Measurements from ENCODE around the gene ZNF236.

The ZNF236 gene

DNA sequence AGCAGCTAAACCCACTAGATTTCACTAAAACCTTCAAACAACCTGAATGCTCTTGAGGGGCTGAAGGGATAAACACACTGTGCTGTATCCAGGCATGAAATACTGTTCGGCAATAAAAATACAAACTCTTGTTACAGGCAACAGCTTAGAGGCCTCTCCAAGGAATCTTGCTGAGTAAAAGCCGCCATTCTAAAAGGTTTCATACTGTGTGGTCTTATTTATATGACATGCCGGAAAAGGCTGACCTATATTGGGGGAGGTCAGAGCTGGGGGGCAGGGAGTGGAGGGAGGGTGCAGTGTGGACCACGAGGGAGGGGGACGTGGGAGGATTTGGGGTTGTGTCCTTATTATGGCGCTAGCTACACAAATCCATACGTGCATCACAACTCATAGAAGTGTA is 174.1 kb downstream of the ZNF236 start:
- Mint-ChIP-seq H3K4me1 (peaks cover 16% of the 10 kb centered on the region), H3K9me3 (no peaks in the 10 kb centered on the region), H3K27me3 (peaks cover 30% of the 10 kb centered on the region), H3K36me3 (no peaks in the 10 kb centered on the region), H3K4me3 (no peak overlapping the region), H3K27ac (no peak overlapping the region)
- CTCF ChIA-PET = interaction anchor here (0.7 to 6.9 kb wide), 5 partner anchors 13 to 333 kb away, joined by 3 to 28 read pairs (median 3); no protein-coding TSS in a partner anchor
- no peak for DNase-seq

DNA sequence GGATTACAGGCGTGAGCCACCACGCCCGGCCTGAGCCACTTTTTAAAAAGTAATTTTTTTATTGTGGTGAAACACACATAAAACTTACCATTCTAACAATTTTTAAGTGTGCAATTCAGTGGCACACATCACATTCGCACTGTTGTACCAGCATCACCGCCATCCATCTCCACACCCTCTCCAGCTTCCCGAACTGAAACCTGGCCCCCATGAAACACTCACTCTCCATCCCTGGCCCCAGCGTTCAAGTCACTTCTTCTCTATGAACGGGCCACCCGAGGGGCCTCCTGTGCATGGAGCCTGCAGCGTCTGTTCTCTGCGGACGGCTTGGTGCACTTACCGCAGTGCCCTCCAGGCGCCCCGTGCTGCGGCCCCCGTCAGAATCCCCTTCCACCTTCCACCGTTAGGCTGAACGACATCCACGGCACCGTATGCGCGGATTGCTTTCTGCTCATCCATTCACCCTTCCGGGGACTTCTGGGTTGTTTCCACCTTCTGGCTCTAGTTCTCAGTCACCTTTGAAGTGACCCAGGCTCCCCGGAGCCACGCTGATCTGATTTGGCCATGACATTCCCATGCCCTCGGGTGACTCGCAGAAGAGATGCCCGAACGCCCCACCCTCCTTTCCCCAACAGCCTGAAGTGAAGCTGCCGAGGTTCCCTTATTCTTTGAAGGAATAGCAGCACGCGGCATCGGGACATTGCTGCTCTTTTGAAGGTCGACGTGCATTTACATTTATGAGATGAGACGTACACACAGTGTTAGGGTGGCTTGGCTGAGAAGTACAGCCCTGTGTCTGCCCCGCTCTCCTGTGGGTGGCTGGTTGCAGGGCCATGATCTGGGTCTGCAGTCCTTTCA is 175.8 kb downstream of the ZNF236 start:
- no peak for DNase-seq
- no peak overlapping the region for H3K27ac Mint-ChIP-seq
- peaks cover 30% of the 10 kb centered on the region for H3K27me3 Mint-ChIP-seq
- CTCF ChIA-PET = interaction anchor here (1.5 to 6.9 kb wide), 6 partner anchors 15 to 220 kb away, joined by 5 to 48 read pairs (median 25); no protein-coding TSS in a partner anchor
- H3K36me3 Mint-ChIP-seq = no peaks in the 10 kb centered on the region
- peaks cover 20% of the 10 kb centered on the region for H3K4me1 Mint-ChIP-seq
- no peak overlapping the region for H3K4me3 Mint-ChIP-seq
- no peaks in the 10 kb centered on the region for H3K9me3 Mint-ChIP-seq

DNA sequence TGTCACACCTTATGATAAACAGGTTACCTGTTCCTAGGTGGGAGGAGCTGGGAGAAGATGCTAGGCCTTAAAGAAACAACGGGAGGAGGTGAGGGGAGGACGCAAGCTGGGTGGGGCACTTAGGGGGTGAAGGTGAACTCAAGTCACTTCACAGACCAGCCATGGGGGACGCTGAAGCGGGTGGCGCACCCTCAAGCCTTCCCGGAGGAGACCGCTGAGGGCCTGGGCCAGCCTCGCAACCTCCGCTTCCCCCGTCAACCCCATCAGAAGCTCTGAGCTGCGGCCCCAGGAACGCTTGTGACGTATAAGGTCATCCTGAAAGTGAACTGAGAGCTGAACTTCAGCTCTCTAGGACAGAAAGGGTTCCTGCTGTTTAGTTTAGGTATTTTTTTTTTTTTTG is 176.7 kb downstream of the ZNF236 start:
- Mint-ChIP-seq H3K27me3 (peaks cover 25% of the 10 kb centered on the region), H3K4me1 (peaks cover 29% of the 10 kb centered on the region), H3K4me3 (no peak overlapping the region), H3K27ac (no peak overlapping the region), H3K9me3 (no peaks in the 10 kb centered on the region), H3K36me3 (no peaks in the 10 kb centered on the region)
- DNase-seq = peak; percentile 14
- CTCF ChIA-PET = interaction anchor here (1.2 to 4.4 kb wide), 8 partner anchors 13 to 219 kb away, joined by 3 to 48 read pairs (median 17); no protein-coding TSS in a partner anchor

DNA sequence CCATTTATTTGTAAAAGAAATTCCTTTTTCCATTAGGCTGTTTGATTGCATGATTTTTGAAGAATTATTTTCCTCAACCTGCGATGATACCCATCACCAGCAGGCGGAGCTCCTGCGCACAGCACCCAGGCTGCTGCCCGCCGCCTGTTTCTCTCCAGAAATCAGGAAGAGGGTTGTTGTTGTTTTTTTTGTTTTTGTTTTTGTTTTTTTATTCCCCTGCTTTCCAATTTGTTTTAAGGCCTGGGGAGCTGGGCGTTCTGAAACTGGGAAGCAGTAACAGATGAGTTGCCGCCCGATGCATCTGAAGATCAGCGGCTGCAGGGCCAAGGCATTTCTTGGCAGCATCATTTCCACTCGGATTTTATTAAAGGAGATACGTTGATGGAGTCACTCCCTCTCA is 178.2 kb downstream of the ZNF236 start:
- Mint-ChIP-seq H3K36me3 (peaks cover 7% of the 10 kb centered on the region), H3K9me3 (no peaks in the 10 kb centered on the region), H3K27ac (no peak overlapping the region), H3K4me3 (no peak overlapping the region), H3K27me3 (peaks cover 19% of the 10 kb centered on the region), H3K4me1 (peaks cover 42% of the 10 kb centered on the region)
- peak; percentile 66 for DNase-seq
- CTCF ChIA-PET = interaction anchor here (0.7 to 4.4 kb wide), 28 partner anchors 8 to 409 kb away, joined by 3 to 48 read pairs (median 4); partner anchors contain the start of gene MBP

- CTCF ChIA-PET = interaction anchor here (0.7 to 4.4 kb wide), 23 partner anchors 9 to 408 kb away, joined by 3 to 48 read pairs (median 4); partner anchors contain the start of gene MBP
- Mint-ChIP-seq H3K27me3 (peaks cover 15% of the 10 kb centered on the region), H3K9me3 (no peaks in the 10 kb centered on the region), H3K4me3 (no peak overlapping the region), H3K27ac (no peak overlapping the region), H3K36me3 (peaks cover 12% of the 10 kb centered on the region), H3K4me1 (peaks cover 44% of the 10 kb centered on the region)
- DNase-seq = no peak
Observed at GRCh38 chr18:77001041-77001440, 178.7 kb downstream of the ZNF236 start.

DNA sequence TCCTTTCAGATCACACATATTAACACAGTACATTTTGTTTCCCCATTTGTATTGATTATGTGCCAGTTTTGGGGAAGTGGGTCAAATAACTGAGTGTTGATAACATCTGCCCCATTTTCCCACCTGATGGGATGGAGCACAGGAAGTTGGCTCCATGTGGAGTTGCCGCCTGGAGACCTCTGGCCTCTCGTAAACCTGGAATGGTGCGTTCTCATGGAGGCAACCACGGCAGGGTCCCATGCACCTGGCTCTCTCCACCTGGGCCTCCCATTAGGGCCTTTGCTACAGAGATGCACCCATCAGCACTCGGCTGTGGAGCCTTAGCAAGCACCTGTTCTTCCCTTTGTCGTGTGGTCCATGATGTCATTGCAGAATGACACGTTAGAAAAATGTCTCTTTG is 179.6 kb downstream of the ZNF236 start:
- H3K4me1 Mint-ChIP-seq = peaks cover 48% of the 10 kb centered on the region
- CTCF ChIA-PET = interaction anchor here (1.4 to 4.4 kb wide), 4 partner anchors 17 to 209 kb away, joined by 3 to 48 read pairs (median 16); no protein-coding TSS in a partner anchor
- no peak overlapping the region for H3K4me3 Mint-ChIP-seq
- H3K27me3 Mint-ChIP-seq = peaks cover 11% of the 10 kb centered on the region
- DNase-seq = no peak
- no peaks in the 10 kb centered on the region for H3K9me3 Mint-ChIP-seq
- H3K36me3 Mint-ChIP-seq = peaks cover 15% of the 10 kb centered on the region
- H3K27ac Mint-ChIP-seq = no peak overlapping the region

- peaks cover 6% of the 10 kb centered on the region for H3K27me3 Mint-ChIP-seq
- no peak overlapping the region for H3K4me3 Mint-ChIP-seq
- DNase-seq = no peak
- CTCF ChIA-PET = interaction anchor here (1.3 to 1.8 kb wide), 3 partner anchors 17 to 209 kb away, joined by 3 to 11 read pairs (median 5); no protein-coding TSS in a partner anchor
- H3K36me3 Mint-ChIP-seq = peaks cover 20% of the 10 kb centered on the region
- H3K9me3 Mint-ChIP-seq = no peaks in the 10 kb centered on the region
- peaks cover 48% of the 10 kb centered on the region for H3K4me1 Mint-ChIP-seq
- H3K27ac Mint-ChIP-seq = no peak overlapping the region
Observed at GRCh38 chr18:77002496-77002895, 180.1 kb downstream of the ZNF236 start.

DNA sequence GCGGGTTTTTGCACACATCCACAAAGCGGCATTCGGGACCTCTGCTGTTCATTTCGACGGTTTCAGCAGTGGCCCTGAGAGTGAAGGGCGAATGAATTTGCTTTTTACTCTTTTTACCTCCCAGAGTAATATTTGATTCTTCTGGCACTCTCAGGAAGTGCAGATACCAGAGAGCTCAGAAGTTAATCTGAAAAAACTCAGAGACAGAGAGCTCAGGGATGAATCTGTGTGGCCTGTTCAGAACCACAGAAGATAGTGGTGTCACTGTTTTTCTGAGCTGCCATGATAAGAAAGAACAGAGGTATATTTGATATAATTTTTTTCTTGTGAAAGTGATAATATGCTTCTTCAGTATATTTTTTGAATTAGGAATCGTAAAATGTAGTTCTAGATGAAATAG is 181.0 kb downstream of the ZNF236 start:
- H3K4me3 Mint-ChIP-seq = no peak overlapping the region
- H3K27ac Mint-ChIP-seq = no peak overlapping the region
- no peaks in the 10 kb centered on the region for H3K27me3 Mint-ChIP-seq
- H3K9me3 Mint-ChIP-seq = no peaks in the 10 kb centered on the region
- H3K36me3 Mint-ChIP-seq = peaks cover 20% of the 10 kb centered on the region
- CTCF ChIA-PET = interaction anchor here (1.3 to 2.6 kb wide), 4 partner anchors 18 to 208 kb away, joined by 3 to 11 read pairs (median 8); no protein-coding TSS in a partner anchor
- no peak for DNase-seq
- H3K4me1 Mint-ChIP-seq = peaks cover 48% of the 10 kb centered on the region

GRCh38 chr18:77004555-77005380 is 182.4 kb downstream of the ZNF236 start:
- peak; percentile 46 for DNase-seq
- CTCF ChIA-PET = interaction anchor here (0.7 to 2.6 kb wide), 8 partner anchors 22 to 237 kb away, joined by 3 to 10 read pairs (median 3); no protein-coding TSS in a partner anchor
- H3K9me3 Mint-ChIP-seq = no peaks in the 10 kb centered on the region
- peaks cover 48% of the 10 kb centered on the region for H3K4me1 Mint-ChIP-seq
- H3K36me3 Mint-ChIP-seq = peaks cover 21% of the 10 kb centered on the region
- H3K4me3 Mint-ChIP-seq = peak overlapping the region; percentile 58
- no peaks in the 10 kb centered on the region for H3K27me3 Mint-ChIP-seq
- peak overlapping the region; percentile 73 for H3K27ac Mint-ChIP-seq

DNA sequence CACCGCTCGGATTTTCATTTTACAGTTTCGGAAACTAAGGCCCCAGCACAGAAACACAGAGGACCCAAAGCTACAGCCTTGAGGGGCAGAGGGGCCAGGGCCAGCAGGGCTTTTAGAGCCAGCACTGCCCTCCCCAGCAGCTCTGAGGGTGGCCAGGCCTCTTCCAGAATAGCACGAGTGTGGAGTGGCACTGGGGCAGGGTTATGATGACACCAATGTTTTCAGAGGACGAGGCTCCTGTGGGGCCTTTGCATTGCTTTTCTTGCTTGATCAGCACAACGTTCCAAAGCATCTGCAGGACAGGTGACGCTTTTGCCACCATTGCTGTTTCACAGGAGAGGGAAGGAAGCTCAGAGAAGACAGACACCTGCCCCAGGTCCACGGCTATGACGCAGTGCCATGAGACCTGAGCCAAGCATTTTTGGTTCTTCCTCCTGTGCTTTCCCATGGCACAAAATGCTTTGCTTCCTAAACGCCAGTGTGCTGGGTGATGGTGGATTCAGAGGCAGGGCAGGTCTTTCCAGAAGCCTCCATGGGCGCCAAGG is 183.4 kb downstream of the ZNF236 start:
- H3K9me3 Mint-ChIP-seq = no peaks in the 10 kb centered on the region
- H3K4me3 Mint-ChIP-seq = no peak overlapping the region
- peaks cover 31% of the 10 kb centered on the region for H3K36me3 Mint-ChIP-seq
- H3K27me3 Mint-ChIP-seq = no peaks in the 10 kb centered on the region
- CTCF ChIA-PET = interaction anchor here (0.7 to 2.6 kb wide), 9 partner anchors 21 to 236 kb away, joined by 3 to 10 read pairs (median 3); no protein-coding TSS in a partner anchor
- H3K4me1 Mint-ChIP-seq = peaks cover 41% of the 10 kb centered on the region
- no peak for DNase-seq
- H3K27ac Mint-ChIP-seq = no peak overlapping the region

DNA sequence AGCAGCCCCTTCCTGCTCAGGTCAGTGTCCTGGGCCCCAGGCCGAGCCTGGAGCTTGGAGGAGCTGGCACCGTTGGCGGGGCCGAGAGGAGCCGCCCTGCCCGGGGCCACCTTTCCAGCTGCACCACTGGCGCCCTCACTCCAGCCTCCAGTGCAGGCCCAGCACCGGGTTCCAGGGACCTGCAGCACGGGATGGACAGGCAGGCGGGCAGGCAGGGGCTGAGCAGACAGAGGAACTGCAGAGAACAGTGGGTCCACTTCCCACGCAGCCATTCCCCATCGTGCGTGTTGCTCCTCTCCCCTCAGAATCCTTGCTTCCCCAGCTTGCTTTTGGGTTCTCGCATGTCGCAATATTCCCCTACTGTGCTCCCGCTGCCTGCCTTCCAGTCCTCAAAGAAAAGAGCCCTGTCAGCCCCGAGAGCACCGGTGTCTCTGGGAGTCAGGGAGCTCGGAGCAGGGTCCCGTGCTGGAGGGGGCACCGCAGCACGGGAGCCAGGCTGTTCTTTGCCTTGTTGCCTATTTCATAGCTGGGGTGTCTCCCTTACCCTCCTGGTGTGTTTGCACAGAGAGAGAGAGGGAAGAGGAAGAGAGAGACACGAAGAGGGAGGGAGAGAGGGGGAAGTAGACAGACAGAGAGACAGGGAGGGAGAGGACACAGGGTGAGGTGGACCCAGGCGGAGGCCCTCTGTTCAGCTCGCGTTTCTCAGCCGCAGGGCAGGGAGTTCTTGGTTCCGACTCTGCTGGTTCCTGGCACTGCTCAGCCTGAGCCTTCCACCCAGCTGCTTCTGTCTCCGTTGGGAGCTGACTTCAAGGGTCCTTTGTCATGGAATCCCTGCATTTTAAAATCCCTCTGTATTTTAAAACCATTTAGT is 184.2 kb downstream of the ZNF236 start:
- Mint-ChIP-seq H3K4me3 (no peak overlapping the region), H3K4me1 (peaks cover 37% of the 10 kb centered on the region), H3K27me3 (no peaks in the 10 kb centered on the region), H3K36me3 (peaks cover 35% of the 10 kb centered on the region), H3K27ac (no peak overlapping the region), H3K9me3 (no peaks in the 10 kb centered on the region)
- CTCF ChIA-PET = interaction anchor here (1.2 to 2.2 kb wide), 3 partner anchors 56 to 235 kb away, joined by 3 to 6 read pairs (median 3); no protein-coding TSS in a partner anchor
- DNase-seq = no peak

DNA sequence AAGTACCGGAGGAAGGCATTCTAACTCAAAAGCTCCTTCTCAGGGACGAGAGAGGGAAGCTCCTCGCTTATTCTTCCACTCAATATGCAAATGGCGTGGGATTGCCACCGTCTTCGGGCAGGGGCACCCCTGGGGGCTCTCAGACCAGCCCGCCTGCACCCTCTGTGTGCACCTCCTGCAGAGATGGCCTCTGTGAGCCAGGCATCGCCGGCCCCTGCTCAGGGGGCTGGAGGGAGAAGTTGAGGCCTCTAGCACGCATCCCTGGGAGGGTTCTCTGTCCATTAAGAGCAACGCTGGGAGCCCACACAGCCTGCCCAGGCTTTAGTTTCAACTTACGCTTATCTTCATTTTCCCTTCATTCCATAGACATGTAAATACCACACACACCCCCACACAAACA is 184.9 kb downstream of the ZNF236 start:
- CTCF ChIA-PET = no interaction called here
- no peak overlapping the region for H3K4me3 Mint-ChIP-seq
- H3K27me3 Mint-ChIP-seq = no peaks in the 10 kb centered on the region
- H3K4me1 Mint-ChIP-seq = peaks cover 37% of the 10 kb centered on the region
- no peak for DNase-seq
- peak overlapping the region; percentile 4 for H3K27ac Mint-ChIP-seq
- H3K9me3 Mint-ChIP-seq = no peaks in the 10 kb centered on the region
- peaks cover 40% of the 10 kb centered on the region for H3K36me3 Mint-ChIP-seq

DNA sequence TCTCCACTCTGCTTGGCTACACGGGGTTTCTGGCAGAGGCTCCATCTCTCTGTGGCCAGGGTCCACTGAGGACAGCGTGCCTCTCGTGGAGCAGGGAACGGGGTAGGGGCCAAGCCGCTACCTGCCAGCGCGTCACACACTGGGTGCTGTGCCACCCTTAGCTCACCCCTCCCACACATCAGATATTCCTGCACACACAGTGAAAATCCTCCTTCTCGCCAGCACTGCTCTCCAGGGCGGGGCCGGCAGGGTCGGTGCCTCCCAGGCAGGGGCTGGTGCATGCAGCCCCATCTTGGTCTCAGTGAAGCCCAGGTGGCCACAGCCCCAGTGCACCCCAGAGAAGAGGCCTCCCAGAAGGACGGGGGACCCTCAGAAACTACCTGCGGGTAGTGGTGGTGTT is 185.6 kb downstream of the ZNF236 start:
- no peak for DNase-seq
- H3K9me3 Mint-ChIP-seq = no peaks in the 10 kb centered on the region
- peak overlapping the region; percentile 49 for H3K27ac Mint-ChIP-seq
- H3K4me1 Mint-ChIP-seq = peaks cover 35% of the 10 kb centered on the region
- CTCF ChIA-PET = no interaction called here
- peaks cover 40% of the 10 kb centered on the region for H3K36me3 Mint-ChIP-seq
- no peaks in the 10 kb centered on the region for H3K27me3 Mint-ChIP-seq
- H3K4me3 Mint-ChIP-seq = no peak overlapping the region

All from activated naive CD4-positive, alpha-beta T cell treated with anti-CD3 and anti-CD28 coated beads, Interleukin-2, amount 10 ng/mL, durations not matched to agents 7 days and 5 days (primary cell).